HG02798 (cell line): Measurements from ENCODE around the gene PITPNC1.

ENCODE experiments used
- ATAC-seq: cut with Tn5 transposase; IDR thresholded peaks from one replicate; pipeline ENCODE4 v1.9.1; 2021; ENCODE audit warnings: mild to moderate bottlenecking; ENCODE audit not compliant: unreplicated experiment, poor library complexity

Gene PITPNC1

GRCh38 chr17:67528751-67529436, 151.8 kb downstream of the PITPNC1 start:
- ATAC-seq, result no peak

DNA sequence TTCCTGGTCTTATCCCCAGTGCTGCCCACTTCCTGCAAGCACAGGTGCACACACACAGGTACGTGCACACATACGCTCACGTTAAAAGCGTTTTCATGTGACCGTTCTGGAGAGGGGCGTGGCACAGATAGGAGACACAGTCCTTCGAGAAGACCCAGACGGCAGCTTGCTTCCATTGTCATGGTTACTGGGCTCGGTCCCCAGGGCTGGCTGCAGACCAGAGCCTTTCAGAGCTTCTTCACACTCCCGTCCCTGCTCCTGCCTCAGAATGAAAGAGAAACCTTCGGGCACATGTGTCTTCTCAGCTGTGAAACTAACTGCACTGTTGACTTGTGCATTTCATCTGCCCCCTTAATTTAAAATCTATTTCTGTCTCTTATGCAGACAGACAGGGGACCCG, 154.2 kb downstream of the PITPNC1 start:
- peak; percentile 86 for ATAC-seq

- ATAC-seq, result no peak
Observed at GRCh38 chr17:67532326-67532871, 155.3 kb downstream of the PITPNC1 start.

DNA sequence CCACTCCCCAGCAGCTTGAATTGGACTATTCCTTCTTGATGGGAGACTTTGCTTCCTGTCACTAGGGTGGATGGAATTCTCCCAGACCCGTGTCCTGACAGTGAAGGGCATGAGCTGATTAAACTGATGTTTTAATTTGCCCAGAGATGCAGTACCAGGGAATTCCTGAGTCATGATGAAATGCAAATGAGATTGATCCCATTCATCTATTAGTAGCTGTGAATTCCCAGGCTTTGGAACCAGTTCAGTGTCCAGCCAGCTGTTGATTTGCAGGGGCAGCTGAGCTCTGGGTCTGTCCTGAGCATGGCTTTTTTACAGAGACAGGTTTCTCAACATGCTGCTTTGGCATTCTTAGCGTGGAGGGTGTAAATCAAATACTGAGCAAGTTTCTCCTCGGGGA, 157.9 kb downstream of the PITPNC1 start:
- ATAC-seq, result no peak

GRCh38 chr17:67542219-67543114, 165.4 kb downstream of the PITPNC1 start:
- ATAC-seq, result no peak

GRCh38 chr17:67544364-67544955, 167.4 kb downstream of the PITPNC1 start:
- ATAC-seq, result no peak

- peak; percentile 88 for ATAC-seq
Observed at GRCh38 chr17:67546578-67547527, 169.8 kb downstream of the PITPNC1 start.

- ATAC-seq, result no peak
Observed at GRCh38 chr17:67548693-67549092, 171.6 kb downstream of the PITPNC1 start.

- ATAC-seq, result no peak
Observed at GRCh38 chr17:67549820-67550219, 172.7 kb downstream of the PITPNC1 start.

- no peak for ATAC-seq
Observed at GRCh38 chr17:67554634-67555033, 177.6 kb downstream of the PITPNC1 start.

DNA sequence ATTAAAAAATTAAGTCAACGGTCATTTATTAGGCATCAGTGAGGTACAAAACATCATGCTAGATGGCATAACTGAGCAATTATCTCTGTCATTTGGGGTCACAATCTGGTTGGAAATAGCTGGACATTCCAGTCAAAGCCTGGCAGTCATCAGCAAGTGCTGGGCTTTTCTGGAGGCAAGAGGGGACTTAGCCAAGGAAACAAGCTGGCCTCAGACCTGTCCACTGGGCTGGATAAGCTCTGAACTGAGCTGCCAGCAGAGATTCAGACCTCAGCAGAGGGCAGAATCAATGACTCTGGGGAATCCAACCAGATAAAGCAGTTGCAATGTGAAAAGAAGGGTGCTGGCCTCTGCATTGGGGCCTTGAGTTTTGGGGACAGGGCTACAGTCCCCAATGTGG, 178.8 kb downstream of the PITPNC1 start:
- no peak for ATAC-seq

GRCh38 chr17:67557052-67557845, 180.2 kb downstream of the PITPNC1 start:
- no peak for ATAC-seq

GRCh38 chr17:67557921-67558320, 180.8 kb downstream of the PITPNC1 start:
- ATAC-seq, result no peak

DNA sequence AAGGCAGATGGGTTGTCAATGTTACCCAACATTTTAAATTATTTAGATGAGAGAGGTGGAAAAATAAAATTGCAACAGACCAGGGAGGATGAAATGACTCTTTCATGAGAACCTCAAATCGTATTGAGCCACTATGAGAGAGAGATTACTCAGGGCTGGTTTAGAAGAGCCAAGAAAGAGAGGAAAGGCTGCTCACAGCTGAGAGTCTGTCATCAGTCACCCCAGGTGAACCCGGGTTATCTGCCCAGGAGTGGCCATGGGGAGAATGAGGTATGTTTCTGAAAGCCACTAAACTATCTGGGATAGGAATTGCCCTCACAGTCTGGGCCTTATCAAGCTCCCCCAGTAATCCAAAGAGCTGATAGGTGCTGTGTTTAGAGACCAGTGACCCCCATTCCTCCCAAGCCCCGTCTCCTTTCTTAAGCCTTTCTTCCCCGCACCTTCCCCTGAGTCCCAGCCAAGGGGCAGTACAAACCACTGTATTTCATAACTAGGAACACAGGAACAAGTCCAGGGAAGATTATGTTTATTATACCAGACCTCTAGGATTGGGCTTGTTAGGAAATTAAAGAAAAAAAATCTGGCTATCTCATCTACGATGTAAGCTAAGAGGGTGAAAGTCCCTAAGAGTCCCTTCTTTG, 181.8 kb downstream of the PITPNC1 start:
- no peak for ATAC-seq

DNA sequence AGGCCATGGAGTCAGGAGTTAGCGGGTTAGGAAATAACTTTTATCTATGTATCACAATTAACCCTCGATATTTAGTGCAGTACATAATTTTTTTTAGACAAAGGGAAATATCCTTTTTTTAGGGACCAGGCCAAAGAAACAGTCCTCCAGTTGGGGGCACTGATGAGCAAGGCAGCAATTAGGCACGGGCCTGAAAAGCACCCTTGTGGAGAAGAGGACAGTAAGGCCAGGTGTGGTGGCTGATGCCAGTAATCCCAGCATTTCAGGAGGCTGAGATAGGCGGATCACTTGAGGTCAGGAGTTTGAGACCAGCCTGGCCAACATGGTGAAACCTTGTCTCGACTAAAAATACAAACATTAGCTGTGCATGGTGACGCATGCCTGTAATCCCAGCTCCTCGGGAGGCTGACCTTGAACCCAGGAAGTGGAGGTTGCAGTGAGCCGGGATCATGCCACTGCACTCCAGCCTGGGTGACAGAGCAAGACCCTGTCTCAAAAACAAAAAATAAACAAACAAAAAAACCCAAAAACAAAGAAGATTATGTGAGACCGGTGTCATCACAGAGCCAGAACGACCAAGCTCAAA, 182.4 kb downstream of the PITPNC1 start:
- no peak for ATAC-seq

- ATAC-seq, result no peak
Observed at GRCh38 chr17:67562005-67562404, 184.9 kb downstream of the PITPNC1 start.

DNA sequence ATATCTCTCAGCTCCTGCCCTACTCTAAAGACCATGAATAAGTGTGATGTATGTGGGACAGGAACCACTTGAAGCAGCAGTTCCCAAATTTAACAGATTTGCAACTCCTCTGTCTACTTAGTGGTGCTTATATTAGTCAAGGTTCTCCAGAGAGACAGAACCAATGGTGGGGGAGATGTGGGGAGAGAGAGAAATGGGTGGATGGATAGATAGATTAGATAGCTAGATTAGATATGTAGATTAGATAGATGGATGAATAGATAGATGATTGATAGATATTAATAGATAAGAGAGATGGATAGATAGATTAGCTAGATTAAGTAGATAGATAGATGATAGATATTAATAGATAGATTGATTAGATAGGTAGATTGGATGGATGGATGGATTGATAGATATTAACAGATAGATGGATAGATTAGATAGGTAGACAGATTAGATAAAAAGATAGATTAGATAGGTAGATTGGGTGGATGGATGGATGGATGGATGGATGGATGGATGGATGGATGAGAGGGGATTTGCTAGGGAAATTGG, 186.7 kb downstream of the PITPNC1 start:
- ATAC-seq, result no peak

- no peak for ATAC-seq
Observed at GRCh38 chr17:67565068-67565467, 188.0 kb downstream of the PITPNC1 start.
